ENCODE measurements around the gene DHRS2. TPM values are rescaled to one million over a fixed set of nuclear protein-coding genes. Genes with fewer than 3 reads are reported as not detected.
A peak's percentile ranks its signal among the peaks of the same experiment; 100 is the strongest.

Gene DHRS2
- total RNA-seq, 1 experiment from 2014 or later = 1.2 TPM

DNA sequence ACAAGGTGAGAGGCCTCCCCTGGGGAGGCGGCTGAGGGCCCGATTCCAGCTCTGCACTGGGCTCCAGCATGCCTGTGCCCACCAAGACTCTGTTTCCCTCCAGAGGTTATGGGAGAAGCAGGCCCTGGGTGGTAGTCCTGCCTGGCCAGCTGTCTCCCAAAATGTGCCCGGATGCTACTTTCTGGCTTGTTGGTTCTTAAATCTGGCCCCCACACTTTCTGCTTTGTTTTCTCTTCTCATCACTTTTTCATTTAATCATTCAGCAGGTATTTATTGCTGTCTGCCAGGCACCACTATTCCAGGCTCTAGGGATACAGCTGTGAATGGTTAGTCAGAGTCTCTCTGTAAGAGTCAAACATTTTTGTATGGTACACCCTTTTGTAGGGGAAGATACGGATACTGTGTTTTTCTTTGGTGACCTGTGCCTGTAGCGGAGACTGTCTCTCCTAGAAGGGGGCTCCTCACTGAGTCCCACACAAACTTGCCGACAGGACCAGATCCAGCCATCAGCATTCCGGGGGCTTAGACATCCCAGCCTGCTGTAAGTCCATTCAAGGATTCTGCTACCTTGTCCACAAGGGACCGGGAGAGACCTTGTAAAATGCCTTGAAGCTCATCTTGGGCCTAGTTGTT, 3.8 kb downstream of the DHRS2 start:
- DNase-seq (ENCODE audit: low spot score) = no peak
- ChIA-PET POLR2A (ENCODE audit: low non-redundant PET) (no interaction called here), CTCF (interaction anchor here (1.1 kb wide), 1 partner anchor 8 kb away, joined by 13 read pairs; no protein-coding TSS in a partner anchor)
- Histone ChIP-seq H3K4me1 (ENCODE audit: insufficient read depth, low read length, poor library complexity, severe bottlenecking) (peaks cover 25% of the 10 kb centered on the region), H3K27ac (ENCODE audit: low read depth, low read length, poor library complexity, severe bottlenecking) (no peak overlapping the region), H3K4me3 (ENCODE audit: low read depth, low read length, poor library complexity, severe bottlenecking) (no peak overlapping the region), H3K9me3 (ENCODE audit: low read depth, low read length, poor library complexity, severe bottlenecking) (no peaks in the 10 kb centered on the region), H3K36me3 (ENCODE audit: insufficient read depth, low read length, poor library complexity, severe bottlenecking) (no peaks in the 10 kb centered on the region), H3K27me3 (replicated peaks; ENCODE audit: insufficient read depth, low read depth, low read length, poor library complexity) (no peaks in the 10 kb centered on the region)
- BruUV-seq (replicated peaks) = no TSS peak
- intact Hi-C loops (cut with micrococcal nuclease; ENCODE audit: unreplicated experiment) = no loop called here
- no peak for TF ChIP-seq EZH2 (IDR thresholded peaks at IDR 0.05; ENCODE audit: borderline replicate concordance, low read depth, low read length, poor library complexity, severe bottlenecking)
- TF ChIP-seq, protein P1, sequence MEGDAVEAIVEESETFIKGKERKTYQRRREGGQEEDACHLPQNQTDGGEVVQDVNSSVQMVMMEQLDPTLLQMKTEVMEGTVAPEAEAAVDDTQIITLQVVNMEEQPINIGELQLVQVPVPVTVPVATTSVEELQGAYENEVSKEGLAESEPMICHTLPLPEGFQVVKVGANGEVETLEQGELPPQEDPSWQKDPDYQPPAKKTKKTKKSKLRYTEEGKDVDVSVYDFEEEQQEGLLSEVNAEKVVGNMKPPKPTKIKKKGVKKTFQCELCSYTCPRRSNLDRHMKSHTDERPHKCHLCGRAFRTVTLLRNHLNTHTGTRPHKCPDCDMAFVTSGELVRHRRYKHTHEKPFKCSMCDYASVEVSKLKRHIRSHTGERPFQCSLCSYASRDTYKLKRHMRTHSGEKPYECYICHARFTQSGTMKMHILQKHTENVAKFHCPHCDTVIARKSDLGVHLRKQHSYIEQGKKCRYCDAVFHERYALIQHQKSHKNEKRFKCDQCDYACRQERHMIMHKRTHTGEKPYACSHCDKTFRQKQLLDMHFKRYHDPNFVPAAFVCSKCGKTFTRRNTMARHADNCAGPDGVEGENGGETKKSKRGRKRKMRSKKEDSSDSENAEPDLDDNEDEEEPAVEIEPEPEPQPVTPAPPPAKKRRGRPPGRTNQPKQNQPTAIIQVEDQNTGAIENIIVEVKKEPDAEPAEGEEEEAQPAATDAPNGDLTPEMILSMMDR (conservative IDR thresholded peaks at IDR 0.05; ENCODE audit: low read depth, low read length) = no peak

DNA sequence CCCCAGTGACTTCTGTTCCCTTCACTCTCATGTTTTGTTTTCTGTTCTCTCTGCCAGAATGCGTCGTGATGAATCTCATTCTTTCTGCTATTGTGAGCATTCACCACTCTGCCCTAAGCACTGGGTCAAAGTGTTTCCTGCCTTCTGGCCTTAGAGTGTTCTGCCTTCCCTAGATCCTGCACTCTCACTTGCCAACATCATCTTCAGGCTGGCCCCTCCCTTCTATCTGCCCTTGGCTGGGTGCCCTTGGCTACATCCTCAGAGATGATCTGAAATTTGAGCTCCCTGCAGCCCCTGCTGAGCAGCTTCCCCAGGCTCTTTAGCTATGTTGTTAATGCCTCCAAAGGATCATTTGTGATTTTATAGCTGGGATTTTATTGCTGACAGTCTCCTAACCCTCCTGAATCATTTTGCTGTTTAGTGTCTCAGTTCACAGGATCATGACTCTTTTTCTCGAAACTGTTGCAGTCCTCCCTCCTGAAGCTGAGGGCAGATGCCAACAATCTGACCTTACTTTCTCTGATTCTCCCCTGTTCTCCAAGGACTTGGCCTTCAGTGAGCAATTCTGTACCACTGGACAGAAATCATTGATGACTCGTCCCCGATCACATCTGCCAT, 4.5 kb downstream of the DHRS2 start:
- DNase-seq (ENCODE audit: low spot score) = peak; percentile 94
- Histone ChIP-seq H3K27ac (ENCODE audit: low read depth, low read length, poor library complexity, severe bottlenecking) (no peak overlapping the region), H3K4me1 (ENCODE audit: insufficient read depth, low read length, poor library complexity, severe bottlenecking) (peaks cover 25% of the 10 kb centered on the region), H3K9me3 (ENCODE audit: low read depth, low read length, poor library complexity, severe bottlenecking) (no peaks in the 10 kb centered on the region), H3K36me3 (ENCODE audit: insufficient read depth, low read length, poor library complexity, severe bottlenecking) (no peaks in the 10 kb centered on the region), H3K4me3 (ENCODE audit: low read depth, low read length, poor library complexity, severe bottlenecking) (no peak overlapping the region), H3K27me3 (replicated peaks; ENCODE audit: insufficient read depth, low read depth, low read length, poor library complexity) (no peaks in the 10 kb centered on the region)
- ChIA-PET POLR2A (ENCODE audit: low non-redundant PET) (interaction anchor here (0.6 kb wide), 2 partner anchors 343 to 581 kb away, joined by 3 to 9 read pairs; no protein-coding TSS in a partner anchor), CTCF (interaction anchor here (1.1 kb wide), 1 partner anchor 8 kb away, joined by 13 read pairs; no protein-coding TSS in a partner anchor)
- BruUV-seq (replicated peaks) = no TSS peak
- no peak for TF ChIP-seq EZH2 (IDR thresholded peaks at IDR 0.05; ENCODE audit: borderline replicate concordance, low read depth, low read length, poor library complexity, severe bottlenecking)
- TF ChIP-seq, protein P1 (conservative IDR thresholded peaks at IDR 0.05; ENCODE audit: low read depth, low read length) = no peak
- intact Hi-C loops (cut with micrococcal nuclease; ENCODE audit: unreplicated experiment) = no loop called here

DNA sequence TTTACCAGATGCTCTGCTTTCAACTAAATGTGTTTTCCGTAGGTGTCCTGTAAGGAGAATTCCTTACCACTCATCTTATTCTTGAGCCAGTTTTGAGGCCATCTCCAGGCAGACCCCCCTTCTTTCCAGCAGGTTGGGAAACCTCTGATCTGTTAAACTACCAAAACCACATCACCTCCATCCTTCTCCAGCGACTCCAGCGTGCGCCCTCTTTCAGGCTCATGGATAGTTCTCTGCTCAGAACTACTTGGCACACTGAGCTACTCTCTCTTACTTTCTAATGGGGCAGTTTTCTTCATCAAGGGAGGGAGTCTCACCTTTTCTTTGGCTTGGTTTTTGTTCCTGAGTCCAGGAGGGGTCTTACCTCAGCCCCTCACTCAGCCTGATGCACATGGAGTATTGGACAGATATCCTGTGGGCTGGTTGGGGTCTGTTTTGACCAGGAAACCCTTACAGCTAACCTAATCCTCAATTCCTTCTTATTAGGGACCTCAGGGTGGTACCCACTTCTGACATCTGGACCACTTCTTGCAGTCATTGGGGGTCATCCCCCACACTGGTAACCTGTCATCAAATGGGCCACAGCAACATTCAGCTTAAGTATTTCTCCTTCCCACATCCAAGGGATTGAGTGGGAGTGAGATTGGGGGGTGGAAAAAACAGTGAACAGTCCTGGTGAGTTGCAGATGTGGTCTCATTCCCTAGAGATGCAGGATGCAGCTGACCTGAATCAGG, 5.2 kb downstream of the DHRS2 start:
- Histone ChIP-seq H3K27ac (ENCODE audit: low read depth, low read length, poor library complexity, severe bottlenecking) (no peak overlapping the region), H3K4me3 (ENCODE audit: low read depth, low read length, poor library complexity, severe bottlenecking) (no peak overlapping the region), H3K36me3 (ENCODE audit: insufficient read depth, low read length, poor library complexity, severe bottlenecking) (no peaks in the 10 kb centered on the region), H3K27me3 (replicated peaks; ENCODE audit: insufficient read depth, low read depth, low read length, poor library complexity) (no peaks in the 10 kb centered on the region), H3K4me1 (ENCODE audit: insufficient read depth, low read length, poor library complexity, severe bottlenecking) (peaks cover 25% of the 10 kb centered on the region), H3K9me3 (ENCODE audit: low read depth, low read length, poor library complexity, severe bottlenecking) (no peaks in the 10 kb centered on the region)
- DNase-seq (ENCODE audit: low spot score) = no peak
- POLR2A ChIA-PET (ENCODE audit: low non-redundant PET) = interaction anchor here (0.6 kb wide), 2 partner anchors 343 to 582 kb away, joined by 3 to 9 read pairs; no protein-coding TSS in a partner anchor
- BruUV-seq (replicated peaks) = no TSS peak
- intact Hi-C loops (cut with micrococcal nuclease; ENCODE audit: unreplicated experiment) = no loop called here
- TF ChIP-seq, protein P1 (conservative IDR thresholded peaks at IDR 0.05; ENCODE audit: low read depth, low read length) = no peak
- TF ChIP-seq EZH2 (IDR thresholded peaks at IDR 0.05; ENCODE audit: borderline replicate concordance, low read depth, low read length, poor library complexity, severe bottlenecking) = no peak
- CTCF ChIA-PET = interaction anchor here (1.1 kb wide), 1 partner anchor 9 kb away, joined by 13 read pairs; no protein-coding TSS in a partner anchor

All from A673 (cell line).